Endodermal cell (in vitro differentiated cells): ENCODE measurements around the gene GSTM1. TPM values are rescaled to one million over a fixed set of nuclear protein-coding genes. Genes with fewer than 3 reads are reported as not detected.

Experiments used
- DNase-seq: peaks from one replicate; pipeline ENCODE4 v3.0.0-alpha.2; 2017
- H3K27ac ChIP-seq: 2 replicates; pipeline ENCODE4 v1.5.1; 2013; ENCODE audit warnings: mild to moderate bottlenecking, low read depth, low read length, moderate library complexity
- H3K27me3 ChIP-seq: 2 replicates; pipeline ENCODE4 v1.6.1; 2013; ENCODE audit warnings: mild to moderate bottlenecking, low read length, moderate library complexity; ENCODE audit not compliant: insufficient read depth, control insufficient read depth, poor library complexity, severe bottlenecking
- H3K36me3 ChIP-seq: 2 replicates; pipeline ENCODE4 v1.7.0; 2013; ENCODE audit warnings: mild to moderate bottlenecking, low read length, moderate library complexity; ENCODE audit not compliant: control insufficient read depth, insufficient read depth
- H3K4me1 ChIP-seq: one replicate; pipeline ENCODE4 v1.7.0; 2013; ENCODE audit warnings: low read length; ENCODE audit not compliant: control insufficient read depth, insufficient read depth
- H3K4me3 ChIP-seq: 2 replicates; pipeline ENCODE4 v1.5.1; 2013; ENCODE audit warnings: mild to moderate bottlenecking, low read length, moderate library complexity
- H3K9ac ChIP-seq: 2 replicates; pipeline ENCODE4 v1.6.1; 2013; ENCODE audit warnings: mild to moderate bottlenecking, low read length, moderate library complexity; ENCODE audit not compliant: poor library complexity, severe bottlenecking; ENCODE audit errors: extremely low read depth
- H3K9me3 ChIP-seq: 2 replicates; pipeline ENCODE4 v1.6.1; 2013; ENCODE audit warnings: mild to moderate bottlenecking, low read length, moderate library complexity; ENCODE audit not compliant: control insufficient read depth
- H3K27ac Mint-ChIP-seq: 2 replicates; pipeline ENCODE4 v1.8.0; 2020; ENCODE audit warnings: mixed read lengths
- H3K27me3 Mint-ChIP-seq: 2 replicates; pipeline ENCODE4 v1.8.0; 2021; ENCODE audit warnings: mild to moderate bottlenecking, mixed read lengths; ENCODE audit not compliant: insufficient read depth
- H3K36me3 Mint-ChIP-seq: 2 replicates; pipeline ENCODE4 v1.8.0; 2020; ENCODE audit warnings: low read depth, mixed read lengths
- H3K4me1 Mint-ChIP-seq: 2 replicates; pipeline ENCODE4 v1.8.0; 2020; ENCODE audit warnings: mixed read lengths
- H3K4me3 Mint-ChIP-seq: 2 replicates; pipeline ENCODE4 v1.8.0; 2020; ENCODE audit warnings: mild to moderate bottlenecking, moderate library complexity, mixed read lengths
- H3K9me3 Mint-ChIP-seq: 2 replicates; pipeline ENCODE4 v1.8.0; 2020; ENCODE audit warnings: mild to moderate bottlenecking, mixed read lengths
- CTCF ChIP-seq: fragments of 200-600 bp; sonication (generic); conservative IDR thresholded peaks from 2 replicates; pipeline ENCODE4 v1.5.0; 2021; ENCODE audit warnings: antibody characterized with exemption, mild to moderate bottlenecking
- WGBS, 2 experiments: methylation state at CpG; one replicate each; pipeline versions ENCODE4 v1.1.5 to v1.1.7; 2013; ENCODE audit warnings: missing lambda C conversion rate in 2 of 2, mixed read lengths in 1 of 2; ENCODE audit not compliant: insufficient coverage in 1 of 2, insufficient read length in 1 of 2; 5-methylcytosine and 5-hydroxymethylcytosine counted together
- total RNA-seq, 2 donors: library from RNA; stranded (reverse); fragmentation: NEBNext Ultra II Directional in 1 of 2; extraction: Animal tissue kit (Norgen Biotek cat#: 25700) in 1 of 2; gene quantifications; 2 replicates in 1 of 2; 3 replicates in 1 of 2; pipeline ENCODE4 v1.2.1, GENCODE V29; 2021

The GSTM1 gene
- total RNA-seq, 2 donors from 2014 or later: 23.0 to 65.6 TPM

- H3K27ac Mint-ChIP-seq: no peak overlapping the region
- Histone ChIP-seq H3K27me3 (peaks cover 22% of the 10 kb centered on the region), H3K9ac (no peak overlapping the region), H3K4me1 (no peaks in the 10 kb centered on the region), H3K27ac (no peak overlapping the region), H3K4me3 (no peak overlapping the region), H3K9me3 (no peaks in the 10 kb centered on the region), H3K36me3 (no peaks in the 10 kb centered on the region)
- no peak overlapping the region for H3K4me3 Mint-ChIP-seq
- H3K9me3 Mint-ChIP-seq: no peaks in the 10 kb centered on the region
- peaks cover 3% of the 10 kb centered on the region for H3K4me1 Mint-ChIP-seq
- H3K36me3 Mint-ChIP-seq: peaks cover 10% of the 10 kb centered on the region
- no peak for TF ChIP-seq CTCF
- 90% methylated on average over 4 of the region's 4 CpGs; no CpG with 5 or more reads in 1 of the 2 experiments for WGBS, 2 experiments
- peaks cover 23% of the 10 kb centered on the region for H3K27me3 Mint-ChIP-seq
- DNase-seq: no peak
Measured at GRCh38 chr1:109657395-109657794, 30.2 kb upstream of the GSTM1 start.

GRCh38 chr1:109657970-109658369, 29.6 kb upstream of the GSTM1 start:
- no peak overlapping the region for H3K27ac Mint-ChIP-seq
- TF ChIP-seq CTCF: no peak
- peaks cover 18% of the 10 kb centered on the region for H3K27me3 ChIP-seq
- peaks cover 21% of the 10 kb centered on the region for H3K27me3 Mint-ChIP-seq
- 70 to 92% methylated on average over 3 to 7 of the region's 7 CpGs for WGBS, 2 experiments
- no peaks in the 10 kb centered on the region for H3K4me1 ChIP-seq
- H3K4me3 ChIP-seq: no peak overlapping the region
- peaks cover 3% of the 10 kb centered on the region for H3K4me1 Mint-ChIP-seq
- peaks cover 10% of the 10 kb centered on the region for H3K36me3 Mint-ChIP-seq
- H3K27ac ChIP-seq: peak overlapping the region; percentile 63
- H3K4me3 Mint-ChIP-seq: no peak overlapping the region
- H3K9me3 ChIP-seq: no peaks in the 10 kb centered on the region
- H3K9ac ChIP-seq: no peak overlapping the region
- no peaks in the 10 kb centered on the region for H3K9me3 Mint-ChIP-seq
- no peak for DNase-seq
- H3K36me3 ChIP-seq: no peaks in the 10 kb centered on the region

GRCh38 chr1:109658533-109659042, 29.0 kb upstream of the GSTM1 start:
- no peak for TF ChIP-seq CTCF
- DNase-seq: no peak
- Mint-ChIP-seq H3K27ac (no peak overlapping the region), H3K36me3 (peaks cover 10% of the 10 kb centered on the region), H3K9me3 (no peaks in the 10 kb centered on the region), H3K4me3 (no peak overlapping the region), H3K4me1 (peaks cover 3% of the 10 kb centered on the region), H3K27me3 (peaks cover 15% of the 10 kb centered on the region)
- Histone ChIP-seq H3K27me3 (peaks cover 12% of the 10 kb centered on the region), H3K9ac (no peak overlapping the region), H3K4me3 (no peak overlapping the region), H3K9me3 (no peaks in the 10 kb centered on the region), H3K4me1 (no peaks in the 10 kb centered on the region), H3K36me3 (no peaks in the 10 kb centered on the region), H3K27ac (peak overlapping the region; percentile 63)
- WGBS, 2 experiments: 61% methylated on average over 3 of the region's 3 CpGs; no CpG with 5 or more reads in 1 of the 2 experiments
